ENCODE results near the gene RNASEH1.
"Not testable (repeated sequence)": the region's sequence is repeated elsewhere in the genome, so short reads cannot be mapped to it uniquely, and the experiment has no call there.

Gene RNASEH1

DNA sequence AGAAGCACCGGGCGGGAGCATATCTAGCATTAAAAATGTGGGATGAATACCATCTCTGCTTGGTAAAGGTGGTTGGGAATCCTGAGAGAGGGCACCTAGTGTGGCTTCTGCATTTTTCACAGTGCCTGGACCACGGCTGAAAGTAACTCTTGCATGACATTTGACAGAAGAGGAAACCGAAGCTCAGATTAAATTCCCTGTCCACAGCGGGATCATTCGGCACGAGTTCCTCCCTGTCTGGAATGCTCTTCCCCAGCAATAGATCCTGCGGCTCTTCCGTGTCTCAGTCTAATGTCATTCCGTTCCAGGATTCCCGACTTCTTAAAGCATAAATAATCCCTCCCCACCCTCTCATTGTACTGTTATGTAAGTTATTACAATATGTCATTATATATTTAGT, 16.0 kb upstream of the RNASEH1 start:
- peak overlapping the region; percentile 74 for H3K4me3 ChIP-seq (replicated peaks; ENCODE audit: low read depth, low read length)
- TF ChIP-seq, protein P1, sequence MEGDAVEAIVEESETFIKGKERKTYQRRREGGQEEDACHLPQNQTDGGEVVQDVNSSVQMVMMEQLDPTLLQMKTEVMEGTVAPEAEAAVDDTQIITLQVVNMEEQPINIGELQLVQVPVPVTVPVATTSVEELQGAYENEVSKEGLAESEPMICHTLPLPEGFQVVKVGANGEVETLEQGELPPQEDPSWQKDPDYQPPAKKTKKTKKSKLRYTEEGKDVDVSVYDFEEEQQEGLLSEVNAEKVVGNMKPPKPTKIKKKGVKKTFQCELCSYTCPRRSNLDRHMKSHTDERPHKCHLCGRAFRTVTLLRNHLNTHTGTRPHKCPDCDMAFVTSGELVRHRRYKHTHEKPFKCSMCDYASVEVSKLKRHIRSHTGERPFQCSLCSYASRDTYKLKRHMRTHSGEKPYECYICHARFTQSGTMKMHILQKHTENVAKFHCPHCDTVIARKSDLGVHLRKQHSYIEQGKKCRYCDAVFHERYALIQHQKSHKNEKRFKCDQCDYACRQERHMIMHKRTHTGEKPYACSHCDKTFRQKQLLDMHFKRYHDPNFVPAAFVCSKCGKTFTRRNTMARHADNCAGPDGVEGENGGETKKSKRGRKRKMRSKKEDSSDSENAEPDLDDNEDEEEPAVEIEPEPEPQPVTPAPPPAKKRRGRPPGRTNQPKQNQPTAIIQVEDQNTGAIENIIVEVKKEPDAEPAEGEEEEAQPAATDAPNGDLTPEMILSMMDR (IDR thresholded peaks at IDR 0.05; ENCODE audit: low read depth, low read length, missing control alignments): no peak
- DNase-seq (ENCODE audit: extremely low read depth, low read depth): no peak

- DNase-seq (ENCODE audit: extremely low read depth, low read depth): no peak
- H3K4me3 ChIP-seq (replicated peaks; ENCODE audit: low read depth, low read length): no peak overlapping the region
- TF ChIP-seq, protein P1 (IDR thresholded peaks at IDR 0.05; ENCODE audit: low read depth, low read length, missing control alignments): no peak
Measured at GRCh38 chr2:3572620-3573019, 14.5 kb upstream of the RNASEH1 start.

DNA sequence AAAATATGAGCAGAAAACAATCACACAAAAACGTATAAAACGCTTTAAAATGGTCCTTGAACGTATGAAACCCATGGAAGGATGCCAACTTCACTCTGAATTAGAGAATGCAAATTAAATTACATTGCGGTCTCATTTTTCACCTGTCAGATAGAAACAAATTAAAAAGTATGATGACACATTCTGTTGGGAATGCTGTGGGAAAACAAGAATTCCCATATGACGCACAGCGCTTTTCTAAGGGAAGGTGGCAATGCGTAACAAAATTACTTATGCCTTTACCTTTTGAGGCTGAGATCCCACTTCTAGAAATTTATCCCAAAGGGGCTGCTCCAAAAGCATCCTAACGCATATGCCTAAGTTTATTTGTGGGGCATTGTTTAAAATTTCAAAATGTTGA, 13.2 kb upstream of the RNASEH1 start:
- DNase-seq (ENCODE audit: extremely low read depth, low read depth): no peak
- TF ChIP-seq, protein P1 (IDR thresholded peaks at IDR 0.05; ENCODE audit: low read depth, low read length, missing control alignments): no peak
- no peak overlapping the region for H3K4me3 ChIP-seq (replicated peaks; ENCODE audit: low read depth, low read length)

GRCh38 chr2:3569656-3570055, 11.5 kb upstream of the RNASEH1 start:
- DNase-seq (ENCODE audit: extremely low read depth, low read depth); H3K4me3 ChIP-seq (replicated peaks; ENCODE audit: low read depth, low read length): not testable (repeated sequence)

DNA sequence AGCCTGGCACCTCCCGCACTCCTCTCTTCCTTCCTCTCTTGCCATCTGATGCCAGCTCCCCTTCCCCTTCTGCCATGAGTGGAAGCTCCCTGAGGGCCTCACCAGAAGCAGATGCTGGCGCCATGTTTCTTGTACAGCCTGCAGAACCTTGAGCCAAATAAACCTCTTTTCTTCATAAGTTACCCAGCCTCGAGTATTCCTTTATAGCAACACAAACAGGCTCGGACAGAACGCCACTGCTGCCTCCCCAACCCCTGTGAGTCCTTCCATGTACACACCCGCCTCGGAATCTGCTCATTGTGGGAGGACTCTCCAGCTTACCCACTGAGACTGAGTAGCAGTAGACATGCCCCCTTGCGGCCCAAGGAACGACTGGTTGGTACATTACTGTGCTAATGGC, 8.7 kb upstream of the RNASEH1 start:
- H3K4me3 ChIP-seq (replicated peaks; ENCODE audit: low read depth, low read length): no peak overlapping the region
- TF ChIP-seq, protein P1 (IDR thresholded peaks at IDR 0.05; ENCODE audit: low read depth, low read length, missing control alignments): no peak
- DNase-seq (ENCODE audit: extremely low read depth, low read depth): no peak

- DNase-seq (ENCODE audit: extremely low read depth, low read depth): no peak
- TF ChIP-seq, protein P1 (IDR thresholded peaks at IDR 0.05; ENCODE audit: low read depth, low read length, missing control alignments): no peak
- H3K4me3 ChIP-seq (replicated peaks; ENCODE audit: low read depth, low read length): no peak overlapping the region
Measured at GRCh38 chr2:3565117-3565516, 7.0 kb upstream of the RNASEH1 start.

DNA sequence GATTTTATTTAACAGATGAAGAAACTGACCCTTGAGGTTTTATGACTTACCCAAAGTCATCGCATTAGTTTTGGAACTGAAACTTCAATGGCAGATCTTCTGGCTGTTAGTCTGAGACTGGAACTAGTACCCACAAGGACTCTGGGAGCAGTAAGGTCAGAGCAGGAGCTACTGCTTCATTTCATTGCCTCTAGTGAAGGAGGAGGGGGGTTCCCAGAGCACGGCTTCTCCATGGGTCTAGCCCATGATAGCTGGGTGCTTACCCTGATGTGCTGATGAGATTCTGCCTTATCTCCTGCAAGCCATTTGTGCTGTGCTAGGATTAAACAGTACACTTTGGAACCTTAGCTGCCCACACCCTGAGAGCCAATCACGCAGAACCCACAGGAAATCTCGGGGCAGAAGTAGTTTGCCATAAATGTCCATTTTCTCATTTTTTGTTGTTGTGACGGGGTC, 5.4 kb upstream of the RNASEH1 start:
- TF ChIP-seq, protein P1 (IDR thresholded peaks at IDR 0.05; ENCODE audit: low read depth, low read length, missing control alignments): no peak
- no peak overlapping the region for H3K4me3 ChIP-seq (replicated peaks; ENCODE audit: low read depth, low read length)
- DNase-seq (ENCODE audit: extremely low read depth, low read depth): no peak
